MM.1S (cell line): ENCODE data around the gene PTPRN2.

Experiments used
- EZH2 ChIP-seq: fragments of 300-600 bp; sonication (generic); optimal IDR thresholded peaks from 2 replicates; pipeline ENCODE3; 2017; ENCODE audit warnings: low read depth, mild to moderate bottlenecking, antibody characterized with exemption, low read length, mixed read lengths
- EZH2phosphoT487 ChIP-seq: fragments of 300-600 bp; sonication (generic); IDR thresholded peaks from 2 replicates; pipeline ENCODE4 v1.6.1; 2018; ENCODE audit warnings: antibody characterized with exemption, low read length
- TF ChIP-seq, protein P1 (sequence below): fragments of 300-600 bp; sonication (generic); IDR thresholded peaks from 2 replicates; pipeline ENCODE4 v1.5.1; 2016; ENCODE audit warnings: antibody characterized with exemption, low read length, mixed read lengths

DNA sequence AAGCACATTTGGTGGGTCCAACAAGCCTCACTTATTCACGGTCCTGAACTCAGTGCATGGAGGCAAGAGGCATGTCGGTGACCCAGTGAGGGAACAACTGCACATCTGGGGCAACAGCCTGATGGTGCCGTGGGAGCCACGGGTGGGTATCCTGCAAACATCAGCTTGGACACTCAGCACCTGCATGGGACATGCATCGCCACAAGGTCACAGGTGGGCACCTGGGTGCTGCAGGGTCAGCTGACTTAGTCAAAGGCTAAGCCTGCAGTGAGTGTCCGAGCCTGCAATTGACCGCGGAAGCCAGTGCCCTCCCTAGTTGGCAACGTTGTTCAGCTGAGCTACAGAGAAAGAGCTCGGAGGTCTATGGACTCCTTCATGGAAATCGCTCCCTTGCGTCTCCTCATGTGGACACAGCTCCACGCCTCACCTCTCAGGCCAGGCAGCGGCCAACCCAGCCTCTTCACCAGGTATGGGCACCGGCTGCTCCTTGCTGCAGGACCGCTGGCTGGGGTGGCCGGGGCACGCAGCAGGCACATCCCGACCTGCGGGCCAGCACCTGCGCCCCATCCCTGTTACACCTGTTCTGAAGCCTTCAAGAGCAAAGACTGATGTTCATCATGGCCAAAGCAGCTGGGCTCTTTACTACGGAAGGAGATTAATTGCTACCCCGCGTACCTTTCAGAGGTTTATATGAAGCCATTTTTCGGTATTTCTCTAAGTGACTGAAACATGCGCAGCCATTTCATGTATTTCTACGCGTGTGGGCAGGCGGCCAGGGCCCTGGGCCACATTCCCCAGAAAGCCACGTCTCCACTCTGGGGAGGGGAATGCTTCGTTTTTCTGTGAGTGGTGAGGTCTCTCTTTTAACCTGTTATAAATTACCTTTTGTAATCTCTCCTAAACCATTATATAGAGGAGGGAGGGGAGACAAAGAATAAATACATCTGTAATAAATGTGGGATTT, 870.1 kb downstream of the PTPRN2 start:
- TF ChIP-seq, protein P1, sequence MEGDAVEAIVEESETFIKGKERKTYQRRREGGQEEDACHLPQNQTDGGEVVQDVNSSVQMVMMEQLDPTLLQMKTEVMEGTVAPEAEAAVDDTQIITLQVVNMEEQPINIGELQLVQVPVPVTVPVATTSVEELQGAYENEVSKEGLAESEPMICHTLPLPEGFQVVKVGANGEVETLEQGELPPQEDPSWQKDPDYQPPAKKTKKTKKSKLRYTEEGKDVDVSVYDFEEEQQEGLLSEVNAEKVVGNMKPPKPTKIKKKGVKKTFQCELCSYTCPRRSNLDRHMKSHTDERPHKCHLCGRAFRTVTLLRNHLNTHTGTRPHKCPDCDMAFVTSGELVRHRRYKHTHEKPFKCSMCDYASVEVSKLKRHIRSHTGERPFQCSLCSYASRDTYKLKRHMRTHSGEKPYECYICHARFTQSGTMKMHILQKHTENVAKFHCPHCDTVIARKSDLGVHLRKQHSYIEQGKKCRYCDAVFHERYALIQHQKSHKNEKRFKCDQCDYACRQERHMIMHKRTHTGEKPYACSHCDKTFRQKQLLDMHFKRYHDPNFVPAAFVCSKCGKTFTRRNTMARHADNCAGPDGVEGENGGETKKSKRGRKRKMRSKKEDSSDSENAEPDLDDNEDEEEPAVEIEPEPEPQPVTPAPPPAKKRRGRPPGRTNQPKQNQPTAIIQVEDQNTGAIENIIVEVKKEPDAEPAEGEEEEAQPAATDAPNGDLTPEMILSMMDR, result no peak
- no peak for TF ChIP-seq EZH2phosphoT487
- no peak for TF ChIP-seq EZH2
